Left hindlimb (tissue), 1 donor: ENCODE measurements around the gene CORO6.

Experiments used
- DNase-seq: peaks from one replicate; pipeline ENCODE4 v3.0.0-alpha.2; 2018

CORO6 gene

DNA sequence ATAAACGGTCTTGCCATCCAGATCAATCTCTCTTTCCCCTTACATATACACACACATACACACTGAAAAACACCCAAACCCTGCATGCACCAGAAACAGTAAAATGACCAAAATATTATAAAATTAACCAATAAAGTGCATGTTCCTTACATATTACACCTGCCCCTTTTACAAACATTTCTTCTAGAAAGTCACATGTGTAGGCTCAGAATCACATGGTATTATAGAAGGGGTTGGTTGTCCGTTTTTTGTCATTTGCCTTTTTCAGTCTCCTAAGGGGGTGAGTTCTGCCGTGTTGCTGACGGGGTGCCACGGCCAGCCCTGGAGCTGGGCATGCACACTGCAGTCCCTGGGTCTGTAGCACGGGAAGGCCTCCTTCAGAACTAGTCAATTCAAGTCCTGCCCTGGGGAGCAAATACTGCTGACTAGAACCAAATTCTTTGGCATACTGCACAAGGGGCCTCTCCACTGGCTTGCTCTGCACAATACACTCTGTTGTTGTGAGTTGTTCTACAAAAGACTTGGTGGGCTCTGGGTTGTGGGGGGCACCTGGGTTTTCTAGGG, 8.0 kb upstream of the CORO6 start:
- no peak for DNase-seq

DNA sequence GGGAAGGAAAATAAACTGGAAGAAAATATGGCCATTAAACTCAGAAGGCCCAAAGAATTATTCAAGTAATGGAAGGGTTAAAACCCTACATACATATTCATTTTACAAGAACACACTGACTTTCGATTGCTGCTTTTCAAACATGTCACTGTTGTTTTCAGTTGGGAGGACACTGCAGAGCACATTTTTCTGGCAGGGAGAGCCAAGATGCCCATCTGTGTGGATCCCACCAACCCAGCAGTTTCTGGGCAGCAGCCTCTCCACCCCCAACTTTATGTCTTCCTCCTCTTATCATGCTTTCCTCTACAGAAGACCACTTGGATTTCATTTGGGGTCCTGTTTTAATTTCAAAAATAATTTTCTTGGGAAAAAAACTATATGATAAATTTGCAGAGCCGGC, 7.1 kb upstream of the CORO6 start:
- DNase-seq = no peak

- no peak for DNase-seq
Observed at GRCh38 chr17:29628644-29629043, 5.9 kb upstream of the CORO6 start.

GRCh38 chr17:29627951-29628350, 5.2 kb upstream of the CORO6 start:
- DNase-seq = no peak

GRCh38 chr17:29625037-29625750, 2.5 kb upstream of the CORO6 start:
- no peak for DNase-seq

DNA sequence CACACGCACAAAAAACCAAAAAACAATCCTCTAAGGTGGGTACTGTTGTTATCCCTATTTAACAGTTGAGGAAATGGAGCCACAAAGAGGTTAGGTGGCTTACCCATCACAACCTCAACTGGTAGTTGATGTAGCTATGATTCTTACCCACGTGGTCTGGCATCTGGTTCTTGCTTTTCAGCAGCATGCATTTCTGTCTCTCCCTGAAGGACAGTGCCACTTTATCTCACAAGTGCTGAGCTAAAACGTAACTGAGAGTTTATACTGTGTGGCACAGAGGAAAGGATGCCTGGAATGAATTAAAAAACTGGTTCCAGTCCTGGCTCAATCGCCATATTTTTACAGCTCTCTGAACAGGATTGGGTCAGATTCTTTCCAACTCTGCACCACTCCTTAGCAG, 1.9 kb upstream of the CORO6 start:
- DNase-seq = no peak

DNA sequence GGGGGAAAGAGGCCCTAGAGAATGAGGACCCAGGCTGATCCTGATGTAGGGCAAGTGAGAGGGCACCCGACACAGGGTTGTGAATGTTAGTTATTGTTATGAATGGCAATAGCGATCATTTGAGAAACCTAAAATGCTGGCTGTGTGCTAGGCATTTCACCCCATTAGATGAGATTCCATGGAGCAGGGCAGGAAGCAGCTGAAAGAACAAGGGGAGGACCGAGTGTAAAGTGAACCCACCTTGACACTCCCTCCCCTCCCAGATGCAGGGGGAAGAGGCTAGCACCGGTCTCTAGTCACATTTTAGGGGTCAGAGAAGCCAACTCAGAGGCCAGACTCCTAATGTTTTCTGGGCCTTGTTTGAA, 553 bp upstream of the CORO6 start:
- DNase-seq = no peak

- no peak for DNase-seq
Observed at GRCh38 chr17:29621751-29622194, 939 bp downstream of the CORO6 start.

- DNase-seq = no peak
Observed at GRCh38 chr17:29620779-29621500, 1.8 kb downstream of the CORO6 start.

DNA sequence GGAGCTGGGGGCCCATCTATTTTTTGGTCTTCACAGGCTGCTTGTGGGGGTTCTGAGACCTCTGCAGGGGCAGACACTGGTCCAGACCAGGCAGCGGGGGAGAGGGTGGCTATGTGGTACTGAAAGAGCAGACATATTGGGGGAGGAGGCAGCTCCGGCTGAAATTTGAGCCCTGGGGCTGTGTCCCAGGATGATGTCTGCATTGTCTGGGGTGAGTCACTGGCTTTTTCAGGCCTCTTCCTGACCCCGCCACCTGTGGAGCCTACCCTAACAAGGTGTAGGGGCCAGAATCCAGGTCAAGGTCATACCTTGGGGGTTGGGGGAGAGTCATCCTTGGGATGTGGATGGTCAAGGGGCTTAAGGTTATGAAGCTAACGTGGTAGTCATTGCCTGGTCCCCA, 2.4 kb downstream of the CORO6 start:
- no peak for DNase-seq

DNA sequence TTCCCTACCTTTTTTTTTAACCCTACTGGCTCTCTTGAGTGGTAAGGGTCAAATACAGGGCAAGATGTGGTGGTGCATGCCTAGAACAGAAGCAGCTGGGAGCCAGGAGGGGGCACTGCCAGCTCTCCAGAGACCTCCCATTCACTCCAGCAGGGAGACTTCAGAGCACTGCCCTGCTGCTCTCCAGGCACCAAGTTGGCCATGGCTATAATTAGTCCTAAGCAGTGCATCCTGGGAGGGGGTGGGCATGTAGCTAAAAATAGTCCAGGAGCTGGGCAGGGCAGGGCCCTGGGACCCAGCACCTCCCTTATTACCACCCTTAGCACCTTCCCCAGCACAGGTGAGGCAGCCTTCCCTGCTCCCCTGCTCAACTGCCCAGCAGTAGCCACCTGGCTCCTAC, 3.5 kb downstream of the CORO6 start:
- DNase-seq = no peak

GRCh38 chr17:29618272-29619065, 4.2 kb downstream of the CORO6 start:
- no peak for DNase-seq

DNA sequence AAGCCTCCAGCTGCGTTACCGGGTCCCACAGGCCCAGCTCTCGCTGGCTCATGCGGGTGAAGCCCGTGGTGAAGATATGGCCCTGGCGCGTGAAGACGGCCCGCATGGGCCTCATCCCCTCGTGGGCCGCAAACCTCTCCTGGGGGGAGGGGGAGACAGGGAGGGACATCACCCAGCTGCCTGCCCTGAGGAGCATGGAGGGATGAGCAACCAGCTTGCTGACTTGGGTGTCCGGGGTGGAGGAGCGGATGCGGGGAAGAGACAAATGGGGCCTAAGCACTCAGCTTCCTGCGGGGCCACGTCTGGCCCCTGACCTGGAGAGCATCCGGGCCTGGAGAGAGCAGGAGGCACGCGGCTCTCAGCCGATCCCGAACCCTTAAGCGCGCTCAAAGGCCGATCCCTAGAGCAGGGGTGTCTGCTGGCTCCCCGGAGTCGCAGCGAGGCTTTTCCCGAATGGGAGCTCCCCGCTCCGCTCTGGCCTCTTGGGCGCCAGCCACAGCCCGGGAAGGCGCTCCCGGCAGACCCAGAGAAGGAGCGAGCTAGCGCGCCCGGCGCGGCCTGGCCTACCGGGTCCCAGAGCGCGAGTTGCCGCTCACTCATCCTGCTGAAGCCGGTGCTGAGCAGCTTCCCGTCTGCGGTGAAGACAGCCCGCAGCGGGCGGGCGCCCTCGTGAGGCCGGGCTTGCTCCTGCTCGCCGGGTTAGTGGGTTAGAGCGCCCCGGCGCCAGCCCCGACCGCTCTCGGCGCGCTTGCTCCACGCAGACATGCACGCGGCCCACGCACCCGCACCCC, 5.0 kb downstream of the CORO6 start:
- DNase-seq = peak; percentile 64

DNA sequence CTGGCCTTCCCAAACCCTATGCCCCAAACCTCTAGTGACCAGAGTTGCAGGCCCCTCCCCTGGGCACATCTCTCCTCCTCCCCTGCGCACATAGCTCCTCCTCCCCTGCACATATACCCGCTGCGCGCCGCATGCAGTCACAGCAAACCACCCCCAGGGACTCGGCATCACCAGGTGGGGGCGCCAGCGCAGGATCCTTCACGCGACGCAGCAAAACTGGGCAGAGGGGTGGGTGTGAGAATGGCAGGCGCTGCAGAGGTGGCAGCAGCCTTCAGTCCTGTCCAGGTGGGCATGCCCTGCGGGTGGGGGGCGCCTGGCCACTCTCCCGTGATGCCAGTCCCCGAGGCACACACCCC, 5.6 kb downstream of the CORO6 start:
- peak; percentile 70 for DNase-seq

DNA sequence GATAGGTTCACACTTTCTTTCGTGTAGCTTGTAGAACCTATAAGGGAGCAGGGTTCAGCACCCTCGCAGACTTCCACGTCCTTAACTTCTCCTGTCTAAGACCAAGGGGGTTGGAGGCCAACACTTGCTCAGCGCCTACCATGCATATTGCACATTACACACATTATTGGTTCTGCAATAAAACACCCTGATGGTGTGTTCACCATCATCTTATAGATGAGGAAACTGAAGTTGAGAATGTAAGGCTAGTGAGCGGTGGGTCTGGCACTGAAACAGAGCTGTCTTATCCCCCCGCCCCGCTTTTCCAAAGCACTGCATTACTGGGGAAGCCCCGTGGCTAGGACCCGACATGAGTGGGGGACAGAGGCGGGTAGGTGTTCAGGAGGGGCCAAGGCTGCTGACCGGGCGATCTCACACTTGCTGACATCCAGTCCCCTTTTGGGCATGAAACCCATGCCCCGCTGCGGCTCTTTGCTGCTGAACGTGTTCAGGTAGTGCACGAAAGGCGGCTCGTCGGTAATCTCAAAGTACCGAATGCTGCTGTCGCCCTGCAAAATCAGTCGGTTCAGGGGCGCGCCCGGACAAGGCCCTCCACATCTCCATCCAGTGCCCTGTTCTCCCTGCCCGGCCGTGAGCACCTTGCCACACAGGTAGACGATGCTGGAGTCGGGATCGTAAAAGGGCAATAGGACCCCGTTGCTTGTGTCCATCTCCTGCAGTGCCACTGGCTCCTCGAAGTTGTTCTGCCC, 6.2 kb downstream of the CORO6 start:
- DNase-seq = no peak

DNA sequence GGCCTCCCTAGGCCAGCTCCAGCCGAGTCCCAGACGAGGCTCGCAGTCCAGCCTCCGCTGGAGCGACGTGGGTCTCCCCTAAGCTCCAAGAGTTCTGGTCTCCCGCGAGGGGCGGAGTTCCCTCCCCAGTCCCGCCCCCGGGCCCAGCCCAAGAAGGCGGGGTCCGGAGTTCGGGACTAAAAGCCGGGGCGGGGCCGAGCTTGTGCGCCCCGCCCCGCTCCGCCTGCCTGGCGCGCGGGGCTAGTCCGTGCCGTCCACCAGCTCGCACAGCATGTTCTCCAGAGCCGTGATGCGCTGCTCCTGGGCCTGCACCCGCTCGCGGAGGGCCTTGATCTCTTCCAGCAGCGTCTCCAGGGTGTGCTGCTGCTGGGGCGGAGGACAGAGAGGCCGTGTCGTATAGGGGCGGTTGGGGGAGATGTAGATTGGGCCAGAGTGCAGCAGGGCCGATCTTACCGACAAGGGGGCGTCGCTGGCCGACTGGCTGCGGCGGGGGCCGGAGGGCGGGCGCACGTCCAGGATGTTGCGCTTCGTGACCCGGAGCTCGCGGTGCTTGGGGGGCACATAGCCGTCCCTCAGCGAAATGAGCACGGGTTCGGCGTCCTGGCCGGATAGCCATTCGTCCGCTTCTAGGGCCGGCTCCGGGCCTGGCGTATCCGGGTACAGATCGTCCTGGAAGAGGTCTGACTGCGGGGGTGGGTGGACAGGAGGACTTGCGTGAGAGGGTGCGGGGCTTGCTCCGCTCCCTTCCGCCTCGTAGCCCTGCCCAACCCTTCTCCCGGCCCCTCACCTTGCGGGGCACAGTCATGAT, 7.0 kb downstream of the CORO6 start:
- peak; percentile 90 for DNase-seq

DNA sequence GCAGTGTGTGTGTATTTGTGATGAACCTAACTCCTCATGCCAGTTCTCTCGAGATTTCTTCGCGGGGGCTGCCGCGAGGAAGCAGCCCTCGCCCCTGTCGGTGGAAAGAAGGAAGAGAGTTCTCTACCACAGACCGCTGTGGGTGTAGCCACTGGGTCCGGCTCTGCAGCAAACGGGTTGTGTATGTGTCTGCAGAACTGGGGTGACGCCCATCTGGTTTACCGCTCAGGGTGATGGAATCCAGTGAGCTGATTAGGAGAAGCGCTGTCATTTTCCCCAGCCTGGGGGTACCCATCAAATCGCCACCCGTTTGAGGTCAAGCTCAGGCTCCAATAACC, 7.7 kb downstream of the CORO6 start:
- peak; percentile 46 for DNase-seq

- DNase-seq = no peak
Observed at GRCh38 chr17:29614349-29615047, 8.2 kb downstream of the CORO6 start.

- peak; percentile 51 for DNase-seq
Observed at GRCh38 chr17:29613856-29614255, 8.9 kb downstream of the CORO6 start.

DNA sequence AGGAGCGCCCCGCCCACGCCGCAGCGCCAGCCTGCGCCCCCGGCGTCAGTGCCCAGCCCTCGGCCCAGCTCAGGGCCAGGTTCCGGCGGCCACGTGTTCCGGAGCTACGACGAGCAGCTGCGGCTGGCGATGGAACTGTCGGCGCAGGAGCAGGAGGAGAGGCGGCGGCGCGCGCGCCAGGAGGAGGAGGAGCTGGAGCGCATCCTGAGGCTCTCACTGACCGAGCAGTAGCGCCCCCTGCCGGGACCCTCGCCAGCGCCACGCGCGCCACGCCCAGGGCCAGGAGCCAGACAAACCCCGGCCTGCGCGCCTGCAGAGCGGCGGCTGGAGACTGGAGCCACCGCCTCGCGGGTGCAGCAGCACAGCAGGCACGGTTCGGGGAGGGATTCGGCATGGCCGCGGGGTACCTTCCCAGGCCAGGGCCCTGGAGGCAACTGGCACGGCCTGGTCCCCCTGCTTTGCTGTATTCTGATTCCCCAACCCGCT, 9.3 kb downstream of the CORO6 start:
- DNase-seq = peak; percentile 96
